ENCODE data around the gene SOX2.

The SOX2 gene

DNA sequence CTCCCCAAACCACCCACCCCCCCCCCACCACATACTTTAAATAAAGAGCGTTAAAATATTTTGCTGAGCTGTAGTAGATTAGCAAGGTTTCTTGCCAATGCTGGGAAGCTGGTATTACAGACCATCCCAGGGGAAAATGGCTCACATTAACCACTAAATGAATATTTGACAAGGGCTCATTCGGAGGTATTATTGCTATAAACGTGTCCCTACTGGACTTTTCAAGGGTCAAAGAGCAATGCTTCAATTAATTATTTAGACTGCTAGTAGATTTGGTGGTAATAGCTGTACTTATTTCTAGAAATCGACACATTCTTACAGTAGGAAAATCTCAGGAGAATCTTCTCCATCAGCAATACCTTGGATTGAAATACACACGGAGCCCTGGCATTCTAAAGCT, 5.2 kb downstream of the SOX2 start:
- no peak for TF ChIP-seq GLIS3 (CRISPR knock-in tag; IDR thresholded peaks at IDR 0.05)
- no peak for TF ChIP-seq ARNTL (CRISPR knock-in tag; IDR thresholded peaks at IDR 0.05; ENCODE audit: borderline replicate concordance, low read depth)
- TF ChIP-seq BACH2 (CRISPR knock-in tag; IDR thresholded peaks at IDR 0.05; ENCODE audit: borderline replicate concordance) = no peak
- no peak for ATAC-seq

DNA sequence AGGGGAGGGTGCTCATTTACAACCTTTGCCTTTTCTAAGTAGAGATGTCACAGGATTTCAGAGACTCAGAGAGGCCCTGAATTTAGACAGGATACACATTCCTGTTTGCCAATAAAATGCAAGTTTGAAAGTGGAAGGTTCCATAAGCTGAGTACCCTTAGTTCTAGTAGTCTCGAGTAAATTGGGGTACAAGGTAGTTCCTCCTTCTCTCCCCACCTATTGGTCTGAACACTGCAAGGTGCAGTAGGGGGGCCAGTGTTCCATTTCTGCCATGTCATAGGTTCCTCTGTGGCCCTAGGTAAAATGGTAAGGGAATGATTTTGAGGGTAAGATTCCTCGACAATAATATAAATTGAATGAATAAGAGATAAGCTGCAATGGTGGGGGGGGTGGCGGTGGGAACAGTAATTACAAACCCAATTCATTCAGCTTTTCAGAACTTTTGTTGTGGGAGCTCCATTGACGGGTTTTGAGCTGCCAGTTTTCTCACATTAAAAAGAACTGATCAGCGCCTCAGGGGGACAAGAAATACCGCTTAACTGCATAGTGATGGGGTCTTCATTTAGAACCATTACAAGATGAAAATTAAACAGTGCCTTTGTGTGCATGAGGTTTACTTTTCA, 5.9 kb downstream of the SOX2 start:
- ATAC-seq = no peak
- TF ChIP-seq TOX (CRISPR knock-in tag; IDR thresholded peaks at IDR 0.05; ENCODE audit: borderline replicate concordance) (no peak), PPARA (CRISPR knock-in tag; IDR thresholded peaks at IDR 0.05; ENCODE audit: borderline replicate concordance) (no peak), BACH2 (CRISPR knock-in tag; IDR thresholded peaks at IDR 0.05; ENCODE audit: borderline replicate concordance) (no peak), ARNTL (CRISPR knock-in tag; IDR thresholded peaks at IDR 0.05; ENCODE audit: borderline replicate concordance, low read depth) (no peak), ESRRG (CRISPR knock-in tag; IDR thresholded peaks at IDR 0.05) (no peak), TCF4 (CRISPR knock-in tag; IDR thresholded peaks at IDR 0.05; ENCODE audit: borderline replicate concordance) (no peak), CSDC2 (CRISPR knock-in tag; IDR thresholded peaks at IDR 0.05) (no peak)
- TF ChIP-seq, protein P1, sequence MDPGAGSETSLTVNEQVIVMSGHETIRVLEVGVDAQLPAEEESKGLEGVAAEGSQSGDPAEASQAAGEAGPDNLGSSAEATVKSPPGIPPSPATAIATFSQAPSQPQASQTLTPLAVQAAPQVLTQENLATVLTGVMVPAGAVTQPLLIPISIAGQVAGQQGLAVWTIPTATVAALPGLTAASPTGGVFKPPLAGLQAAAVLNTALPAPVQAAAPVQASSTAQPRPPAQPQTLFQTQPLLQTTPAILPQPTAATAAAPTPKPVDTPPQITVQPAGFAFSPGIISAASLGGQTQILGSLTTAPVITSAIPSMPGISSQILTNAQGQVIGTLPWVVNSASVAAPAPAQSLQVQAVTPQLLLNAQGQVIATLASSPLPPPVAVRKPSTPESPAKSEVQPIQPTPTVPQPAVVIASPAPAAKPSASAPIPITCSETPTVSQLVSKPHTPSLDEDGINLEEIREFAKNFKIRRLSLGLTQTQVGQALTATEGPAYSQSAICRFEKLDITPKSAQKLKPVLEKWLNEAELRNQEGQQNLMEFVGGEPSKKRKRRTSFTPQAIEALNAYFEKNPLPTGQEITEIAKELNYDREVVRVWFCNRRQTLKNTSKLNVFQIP (CRISPR knock-in tag; IDR thresholded peaks at IDR 0.05; ENCODE audit: borderline replicate concordance, low read depth) = no peak
- TF ChIP-seq, protein P2, sequence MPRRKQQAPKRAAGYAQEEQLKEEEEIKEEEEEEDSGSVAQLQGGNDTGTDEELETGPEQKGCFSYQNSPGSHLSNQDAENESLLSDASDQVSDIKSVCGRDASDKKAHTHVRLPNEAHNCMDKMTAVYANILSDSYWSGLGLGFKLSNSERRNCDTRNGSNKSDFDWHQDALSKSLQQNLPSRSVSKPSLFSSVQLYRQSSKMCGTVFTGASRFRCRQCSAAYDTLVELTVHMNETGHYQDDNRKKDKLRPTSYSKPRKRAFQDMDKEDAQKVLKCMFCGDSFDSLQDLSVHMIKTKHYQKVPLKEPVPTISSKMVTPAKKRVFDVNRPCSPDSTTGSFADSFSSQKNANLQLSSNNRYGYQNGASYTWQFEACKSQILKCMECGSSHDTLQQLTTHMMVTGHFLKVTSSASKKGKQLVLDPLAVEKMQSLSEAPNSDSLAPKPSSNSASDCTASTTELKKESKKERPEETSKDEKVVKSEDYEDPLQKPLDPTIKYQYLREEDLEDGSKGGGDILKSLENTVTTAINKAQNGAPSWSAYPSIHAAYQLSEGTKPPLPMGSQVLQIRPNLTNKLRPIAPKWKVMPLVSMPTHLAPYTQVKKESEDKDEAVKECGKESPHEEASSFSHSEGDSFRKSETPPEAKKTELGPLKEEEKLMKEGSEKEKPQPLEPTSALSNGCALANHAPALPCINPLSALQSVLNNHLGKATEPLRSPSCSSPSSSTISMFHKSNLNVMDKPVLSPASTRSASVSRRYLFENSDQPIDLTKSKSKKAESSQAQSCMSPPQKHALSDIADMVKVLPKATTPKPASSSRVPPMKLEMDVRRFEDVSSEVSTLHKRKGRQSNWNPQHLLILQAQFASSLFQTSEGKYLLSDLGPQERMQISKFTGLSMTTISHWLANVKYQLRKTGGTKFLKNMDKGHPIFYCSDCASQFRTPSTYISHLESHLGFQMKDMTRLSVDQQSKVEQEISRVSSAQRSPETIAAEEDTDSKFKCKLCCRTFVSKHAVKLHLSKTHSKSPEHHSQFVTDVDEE (CRISPR knock-in tag; IDR thresholded peaks at IDR 0.05) = no peak
- TF ChIP-seq, protein P3, sequence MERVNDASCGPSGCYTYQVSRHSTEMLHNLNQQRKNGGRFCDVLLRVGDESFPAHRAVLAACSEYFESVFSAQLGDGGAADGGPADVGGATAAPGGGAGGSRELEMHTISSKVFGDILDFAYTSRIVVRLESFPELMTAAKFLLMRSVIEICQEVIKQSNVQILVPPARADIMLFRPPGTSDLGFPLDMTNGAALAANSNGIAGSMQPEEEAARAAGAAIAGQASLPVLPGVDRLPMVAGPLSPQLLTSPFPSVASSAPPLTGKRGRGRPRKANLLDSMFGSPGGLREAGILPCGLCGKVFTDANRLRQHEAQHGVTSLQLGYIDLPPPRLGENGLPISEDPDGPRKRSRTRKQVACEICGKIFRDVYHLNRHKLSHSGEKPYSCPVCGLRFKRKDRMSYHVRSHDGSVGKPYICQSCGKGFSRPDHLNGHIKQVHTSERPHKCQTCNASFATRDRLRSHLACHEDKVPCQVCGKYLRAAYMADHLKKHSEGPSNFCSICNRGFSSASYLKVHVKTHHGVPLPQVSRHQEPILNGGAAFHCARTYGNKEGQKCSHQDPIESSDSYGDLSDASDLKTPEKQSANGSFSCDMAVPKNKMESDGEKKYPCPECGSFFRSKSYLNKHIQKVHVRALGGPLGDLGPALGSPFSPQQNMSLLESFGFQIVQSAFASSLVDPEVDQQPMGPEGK (CRISPR knock-in tag; IDR thresholded peaks at IDR 0.05; ENCODE audit: borderline replicate concordance) = no peak
- TF ChIP-seq, protein P4, sequence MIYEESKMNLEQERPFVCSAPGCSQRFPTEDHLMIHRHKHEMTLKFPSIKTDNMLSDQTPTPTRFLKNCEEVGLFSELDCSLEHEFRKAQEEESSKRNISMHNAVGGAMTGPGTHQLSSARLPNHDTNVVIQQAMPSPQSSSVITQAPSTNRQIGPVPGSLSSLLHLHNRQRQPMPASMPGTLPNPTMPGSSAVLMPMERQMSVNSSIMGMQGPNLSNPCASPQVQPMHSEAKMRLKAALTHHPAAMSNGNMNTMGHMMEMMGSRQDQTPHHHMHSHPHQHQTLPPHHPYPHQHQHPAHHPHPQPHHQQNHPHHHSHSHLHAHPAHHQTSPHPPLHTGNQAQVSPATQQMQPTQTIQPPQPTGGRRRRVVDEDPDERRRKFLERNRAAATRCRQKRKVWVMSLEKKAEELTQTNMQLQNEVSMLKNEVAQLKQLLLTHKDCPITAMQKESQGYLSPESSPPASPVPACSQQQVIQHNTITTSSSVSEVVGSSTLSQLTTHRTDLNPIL (CRISPR knock-in tag; IDR thresholded peaks at IDR 0.05; ENCODE audit: low read depth) = no peak

DNA sequence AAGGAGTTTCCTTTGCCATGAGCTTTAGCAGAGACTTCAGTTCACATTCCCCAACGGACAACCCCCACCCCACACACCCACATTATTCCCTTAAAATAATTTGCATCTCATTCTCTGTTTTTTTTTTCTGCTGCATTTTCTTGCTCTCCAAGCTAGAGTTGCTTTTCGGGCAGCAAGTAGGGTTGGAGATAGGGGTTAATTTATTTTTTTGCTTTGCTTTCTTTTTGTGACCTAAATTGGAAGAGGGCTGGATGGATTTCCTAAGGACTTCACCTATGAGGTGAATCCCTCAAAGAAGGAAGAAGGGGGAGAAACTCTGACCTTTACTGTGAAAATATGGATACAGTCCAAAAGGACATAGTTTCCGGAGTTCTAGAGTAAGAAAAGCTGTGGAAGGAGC, 6.6 kb downstream of the SOX2 start:
- ATAC-seq = no peak
- TF ChIP-seq ZFP3 (CRISPR knock-in tag; IDR thresholded peaks at IDR 0.05) (no peak), SNAI2 (CRISPR knock-in tag; IDR thresholded peaks at IDR 0.05) (no peak), ZNF565 (CRISPR knock-in tag; conservative IDR thresholded peaks at IDR 0.05; ENCODE audit: low read depth) (no peak), RARB (CRISPR knock-in tag; IDR thresholded peaks at IDR 0.05) (no peak), ARNTL (CRISPR knock-in tag; IDR thresholded peaks at IDR 0.05; ENCODE audit: borderline replicate concordance, low read depth) (no peak), TOX (CRISPR knock-in tag; IDR thresholded peaks at IDR 0.05; ENCODE audit: borderline replicate concordance) (no peak), ZC3H10 (CRISPR knock-in tag; IDR thresholded peaks at IDR 0.05) (no peak), CSDC2 (CRISPR knock-in tag; IDR thresholded peaks at IDR 0.05) (no peak), ZNF8 (CRISPR knock-in tag; IDR thresholded peaks at IDR 0.05) (no peak), ISL1 (CRISPR knock-in tag; IDR thresholded peaks at IDR 0.05) (no peak), TCF4 (CRISPR knock-in tag; IDR thresholded peaks at IDR 0.05; ENCODE audit: borderline replicate concordance) (no peak), ZFP30 (CRISPR knock-in tag; IDR thresholded peaks at IDR 0.05) (no peak), BACH2 (CRISPR knock-in tag; IDR thresholded peaks at IDR 0.05; ENCODE audit: borderline replicate concordance) (no peak)
- TF ChIP-seq, protein P4 (CRISPR knock-in tag; IDR thresholded peaks at IDR 0.05; ENCODE audit: low read depth) = no peak
- TF ChIP-seq, protein P2 (CRISPR knock-in tag; IDR thresholded peaks at IDR 0.05) = no peak
- TF ChIP-seq, protein P1 (CRISPR knock-in tag; IDR thresholded peaks at IDR 0.05; ENCODE audit: borderline replicate concordance, low read depth) = no peak
- TF ChIP-seq, protein P3 (CRISPR knock-in tag; IDR thresholded peaks at IDR 0.05; ENCODE audit: borderline replicate concordance) = no peak
